PC-9 (cell line): ENCODE measurements around the gene MAP1LC3B2. TPM values are rescaled to one million over a fixed set of nuclear protein-coding genes. Genes with fewer than 3 reads are reported as not detected.

Source experiments
- BruUV-seq: library from RNA; stranded (reverse); fragments of 400-500 nt; replicated peaks from 2 replicates; lab custom pipeline; 2021; lab: Mats Ljungman, UMichigan
- CTCF ChIA-PET: fragments of 300-600 bp; sonication (Branson Sonifier 250); formaldehyde crosslinking; loops from one replicate; lab custom pipeline; 2022; ENCODE audit warnings: antibody characterized with exemption; lab: Charles Lee
- POLR2A ChIA-PET: fragments of 300-600 bp; sonication (Branson Sonifier 250); formaldehyde crosslinking; loops from one replicate; lab custom pipeline; 2022; ENCODE audit warnings: antibody characterized with exemption; ENCODE audit not compliant: unreplicated experiment; lab: Charles Lee
- DNase-seq, 2 experiments: peaks; one replicate each; pipeline versions ENCODE4 v3.0.0 to v3.0.0-alpha.2; 2015 to 2022; ENCODE audit warnings: mixed read lengths in 1 of 2
- H2AFZ ChIP-seq: fragments of 200-600 bp; sonication (generic); 2 replicates; pipeline ENCODE4 v1.8.1; 2017; ENCODE audit warnings: antibody characterized with exemption
- H3F3A ChIP-seq: fragments of 200-600 bp; sonication (generic); 2 replicates; pipeline ENCODE4 v1.8.1; 2017; ENCODE audit warnings: antibody characterized with exemption, mild to moderate bottlenecking, low read depth; ENCODE audit not compliant: insufficient read depth
- H3K27ac ChIP-seq: fragments of 200-600 bp; sonication (generic); 2 replicates; pipeline ENCODE4 v1.6.1; 2016; ENCODE audit warnings: mixed run types
- H3K27me3 ChIP-seq: fragments of 200-600 bp; sonication (generic); 2 replicates; pipeline ENCODE4 v1.6.1; 2016; ENCODE audit warnings: low read depth, mixed run types; ENCODE audit not compliant: insufficient read depth
- H3K36me3 ChIP-seq: fragments of 200-600 bp; sonication (generic); 2 replicates; pipeline ENCODE4 v1.6.1; 2016; ENCODE audit warnings: low read depth, mixed run types
- H3K4me1 ChIP-seq: fragments of 200-600 bp; sonication (generic); replicated peaks from 2 replicates; pipeline ENCODE4 v1.6.1; 2016; ENCODE audit warnings: mixed run types; ENCODE audit not compliant: insufficient read depth
- H3K4me2 ChIP-seq: fragments of 200-600 bp; sonication (generic); 2 replicates; pipeline ENCODE4 v1.6.1; 2017; ENCODE audit warnings: mixed run types
- H3K4me3 ChIP-seq: fragments of 200-600 bp; sonication (generic); 2 replicates; pipeline ENCODE4 v1.6.1; 2016; ENCODE audit warnings: mixed run types
- H3K79me2 ChIP-seq: fragments of 200-600 bp; sonication (generic); 2 replicates; pipeline ENCODE4 v1.6.1; 2017; ENCODE audit warnings: low read depth, mixed run types
- H3K9me2 ChIP-seq: fragments of 200-600 bp; sonication (generic); 2 replicates; pipeline ENCODE4 v1.8.1; 2017; ENCODE audit warnings: mild to moderate bottlenecking; ENCODE audit not compliant: insufficient read depth
- H3K9me3 ChIP-seq: fragments of 200-600 bp; sonication (generic); 2 replicates; pipeline ENCODE4 v1.8.1; 2016; ENCODE audit warnings: low read depth; ENCODE audit not compliant: insufficient read depth
- H4K20me1 ChIP-seq: fragments of 200-600 bp; sonication (generic); 2 replicates; pipeline ENCODE4 v1.8.1; 2017; ENCODE audit not compliant: insufficient read depth
- EZH2 ChIP-seq: fragments of 200-600 bp; sonication (generic); IDR thresholded peaks from 2 replicates; pipeline ENCODE4 v1.8.0; 2017; ENCODE audit warnings: antibody characterized with exemption, low read depth
- intact Hi-C: fragments of 100-400 bp; cut with micrococcal nuclease; formaldehyde crosslinking; loops from one replicate; pipeline ENCODE4 v1.10.0; 2022; ENCODE audit not compliant: unreplicated experiment
- total RNA-seq: library from RNA; stranded (reverse); gene quantifications from 2 replicates; pipeline ENCODE4 v1.2.3, GENCODE V29; 2021
- TF ChIP-seq, protein P1 (sequence below): fragments of 200-600 bp; sonication (generic); conservative IDR thresholded peaks from 2 replicates; pipeline ENCODE4 v1.6.1; 2017; ENCODE audit warnings: mixed run types, antibody characterized with exemption, mild to moderate bottlenecking, moderate library complexity

Gene MAP1LC3B2
- total RNA-seq, 1 experiment from 2014 or later: 1.4 TPM

DNA sequence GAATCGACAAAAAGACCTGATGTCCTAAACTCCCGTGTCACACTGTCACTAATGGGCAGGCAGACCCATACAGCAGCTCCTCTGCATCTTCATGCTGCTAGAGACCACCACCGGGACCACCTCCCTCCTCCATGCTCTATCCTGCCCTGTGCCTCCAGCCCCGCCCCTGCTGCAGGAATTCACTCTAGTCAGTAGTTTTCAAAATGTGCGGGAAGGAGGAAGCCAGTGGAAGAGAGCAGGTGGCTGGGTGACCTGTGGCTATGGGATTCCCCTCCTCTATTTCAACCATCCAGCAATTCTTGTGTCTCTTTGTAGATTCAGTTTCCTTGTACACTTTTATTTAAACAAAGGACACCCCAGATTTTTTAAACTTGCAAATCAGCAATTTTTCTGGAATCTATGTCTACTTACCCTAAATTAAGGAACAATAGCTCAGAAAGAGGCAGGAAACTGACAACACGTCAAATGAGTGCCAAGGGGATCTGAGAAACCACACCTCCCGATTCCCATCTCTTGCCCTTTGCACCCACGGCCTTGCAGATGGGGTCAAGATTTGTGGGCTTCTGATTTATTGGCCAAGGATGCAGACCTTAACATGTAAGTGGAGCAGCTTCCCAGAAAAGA, 20.4 kb upstream of the MAP1LC3B2 start:
- Histone ChIP-seq H3K27me3 (no peaks in the 10 kb centered on the region), H3K4me2 (no peak overlapping the region), H3K4me3 (no peak overlapping the region), H3K4me1 (peaks cover 23% of the 10 kb centered on the region), H3K9me3 (no peaks in the 10 kb centered on the region), H3K36me3 (no peaks in the 10 kb centered on the region), H4K20me1 (no peaks in the 10 kb centered on the region), H2AFZ (no peak overlapping the region), H3K9me2 (no peaks in the 10 kb centered on the region), H3K27ac (no peak overlapping the region), H3F3A (peaks cover 16% of the 10 kb centered on the region; the same call in 1 of the 2 replicates), H3K79me2 (no peaks in the 10 kb centered on the region)
- ChIA-PET CTCF (no interaction called here), POLR2A (no interaction called here)
- no TSS peak for BruUV-seq
- no peak for TF ChIP-seq EZH2
- no peak for DNase-seq
- intact Hi-C loops: no loop called here

- no TSS peak for BruUV-seq
- DNase-seq: no peak
- TF ChIP-seq, protein P1, sequence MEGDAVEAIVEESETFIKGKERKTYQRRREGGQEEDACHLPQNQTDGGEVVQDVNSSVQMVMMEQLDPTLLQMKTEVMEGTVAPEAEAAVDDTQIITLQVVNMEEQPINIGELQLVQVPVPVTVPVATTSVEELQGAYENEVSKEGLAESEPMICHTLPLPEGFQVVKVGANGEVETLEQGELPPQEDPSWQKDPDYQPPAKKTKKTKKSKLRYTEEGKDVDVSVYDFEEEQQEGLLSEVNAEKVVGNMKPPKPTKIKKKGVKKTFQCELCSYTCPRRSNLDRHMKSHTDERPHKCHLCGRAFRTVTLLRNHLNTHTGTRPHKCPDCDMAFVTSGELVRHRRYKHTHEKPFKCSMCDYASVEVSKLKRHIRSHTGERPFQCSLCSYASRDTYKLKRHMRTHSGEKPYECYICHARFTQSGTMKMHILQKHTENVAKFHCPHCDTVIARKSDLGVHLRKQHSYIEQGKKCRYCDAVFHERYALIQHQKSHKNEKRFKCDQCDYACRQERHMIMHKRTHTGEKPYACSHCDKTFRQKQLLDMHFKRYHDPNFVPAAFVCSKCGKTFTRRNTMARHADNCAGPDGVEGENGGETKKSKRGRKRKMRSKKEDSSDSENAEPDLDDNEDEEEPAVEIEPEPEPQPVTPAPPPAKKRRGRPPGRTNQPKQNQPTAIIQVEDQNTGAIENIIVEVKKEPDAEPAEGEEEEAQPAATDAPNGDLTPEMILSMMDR: no peak
- no peak for TF ChIP-seq EZH2
- intact Hi-C loops: no loop called here
- Histone ChIP-seq H3K4me3 (no peak overlapping the region), H3K36me3 (no peaks in the 10 kb centered on the region), H3F3A (peaks cover 16% of the 10 kb centered on the region; the same call in 1 of the 2 replicates), H3K4me1 (peaks cover 21% of the 10 kb centered on the region), H4K20me1 (no peaks in the 10 kb centered on the region), H3K27me3 (no peaks in the 10 kb centered on the region), H3K27ac (no peak overlapping the region), H3K79me2 (no peaks in the 10 kb centered on the region), H2AFZ (no peak overlapping the region), H3K9me3 (no peaks in the 10 kb centered on the region), H3K4me2 (no peak overlapping the region), H3K9me2 (no peaks in the 10 kb centered on the region)
- ChIA-PET POLR2A (no interaction called here), CTCF (no interaction called here)
Observed at GRCh38 chr12:116539361-116539771, 19.8 kb upstream of the MAP1LC3B2 start.

DNA sequence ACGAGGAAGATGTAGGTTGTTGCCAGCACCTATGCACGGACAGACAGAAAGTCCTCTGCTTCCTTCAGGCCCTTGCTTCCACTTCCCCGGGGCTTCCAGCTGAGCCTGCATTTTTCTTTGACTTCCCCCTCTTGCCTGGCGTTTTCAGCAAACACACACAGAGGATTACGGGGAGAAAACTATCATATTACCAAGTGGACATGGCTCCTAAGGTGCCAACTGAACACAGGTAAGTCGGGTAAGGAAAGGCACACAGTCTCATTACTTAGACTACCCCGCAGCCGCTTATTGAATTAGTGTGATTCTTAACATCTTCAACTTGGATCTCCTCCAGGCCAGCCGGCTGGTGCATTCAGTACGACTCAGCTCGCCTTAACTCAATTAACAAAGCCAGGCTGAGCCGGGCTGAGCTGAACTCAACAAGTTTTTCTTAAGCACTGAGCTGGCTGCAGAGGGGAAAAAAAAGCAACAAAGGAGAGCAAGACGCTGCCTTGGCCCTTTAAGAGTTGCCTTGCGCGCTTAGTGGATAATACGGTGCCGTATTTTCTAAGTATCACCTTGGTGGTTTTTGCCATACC, 19.2 kb upstream of the MAP1LC3B2 start:
- no peaks in the 10 kb centered on the region for H4K20me1 ChIP-seq
- H3K9me3 ChIP-seq: no peaks in the 10 kb centered on the region
- TF ChIP-seq, protein P1: no peak
- no peak for TF ChIP-seq EZH2
- CTCF ChIA-PET: no interaction called here
- no peak overlapping the region for H2AFZ ChIP-seq
- intact Hi-C loops: no loop called here
- no peak overlapping the region for H3K27ac ChIP-seq
- no peaks in the 10 kb centered on the region for H3K9me2 ChIP-seq
- peaks cover 17% of the 10 kb centered on the region for H3K4me1 ChIP-seq
- POLR2A ChIA-PET: no interaction called here
- no peak overlapping the region for H3K4me3 ChIP-seq
- H3K79me2 ChIP-seq: no peaks in the 10 kb centered on the region
- H3K27me3 ChIP-seq: no peaks in the 10 kb centered on the region
- no peaks in the 10 kb centered on the region for H3K36me3 ChIP-seq
- peaks cover 16% of the 10 kb centered on the region; the same call in 1 of the 2 replicates for H3F3A ChIP-seq
- H3K4me2 ChIP-seq: no peak overlapping the region
- no peak for DNase-seq
- BruUV-seq: no TSS peak
